ENCODE results near the gene LEPR.

DNA sequence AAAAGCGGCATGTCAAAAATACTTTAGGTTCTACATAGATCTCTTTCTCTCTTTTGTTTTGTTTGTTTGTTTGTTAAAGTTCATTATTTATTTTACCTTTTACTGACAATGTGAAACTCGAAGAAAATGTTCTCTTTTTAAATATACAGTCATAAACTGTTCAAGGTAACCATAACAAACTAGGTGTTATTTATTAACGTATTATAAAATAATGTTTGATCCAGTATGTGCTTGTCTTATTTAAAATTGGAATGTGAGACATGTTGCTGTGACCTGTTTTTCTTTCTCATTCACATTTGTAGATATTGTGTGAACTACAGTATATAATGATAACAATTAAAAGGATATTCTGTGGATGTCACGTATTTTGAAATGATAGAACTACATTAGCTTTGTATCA, 5.9 kb upstream of the LEPR start:
- TF ChIP-seq, protein P1, sequence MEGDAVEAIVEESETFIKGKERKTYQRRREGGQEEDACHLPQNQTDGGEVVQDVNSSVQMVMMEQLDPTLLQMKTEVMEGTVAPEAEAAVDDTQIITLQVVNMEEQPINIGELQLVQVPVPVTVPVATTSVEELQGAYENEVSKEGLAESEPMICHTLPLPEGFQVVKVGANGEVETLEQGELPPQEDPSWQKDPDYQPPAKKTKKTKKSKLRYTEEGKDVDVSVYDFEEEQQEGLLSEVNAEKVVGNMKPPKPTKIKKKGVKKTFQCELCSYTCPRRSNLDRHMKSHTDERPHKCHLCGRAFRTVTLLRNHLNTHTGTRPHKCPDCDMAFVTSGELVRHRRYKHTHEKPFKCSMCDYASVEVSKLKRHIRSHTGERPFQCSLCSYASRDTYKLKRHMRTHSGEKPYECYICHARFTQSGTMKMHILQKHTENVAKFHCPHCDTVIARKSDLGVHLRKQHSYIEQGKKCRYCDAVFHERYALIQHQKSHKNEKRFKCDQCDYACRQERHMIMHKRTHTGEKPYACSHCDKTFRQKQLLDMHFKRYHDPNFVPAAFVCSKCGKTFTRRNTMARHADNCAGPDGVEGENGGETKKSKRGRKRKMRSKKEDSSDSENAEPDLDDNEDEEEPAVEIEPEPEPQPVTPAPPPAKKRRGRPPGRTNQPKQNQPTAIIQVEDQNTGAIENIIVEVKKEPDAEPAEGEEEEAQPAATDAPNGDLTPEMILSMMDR (IDR thresholded peaks at IDR 0.05; ENCODE audit: low read length), result no peak
- no peak for TF ChIP-seq EZH2phosphoT487 (IDR thresholded peaks at IDR 0.05; ENCODE audit: low read length)
